Activated CD4-positive, alpha-beta T cell treated with anti-CD3 and anti-CD28 coated beads, Interleukin-2, amount 50 U/mL, for 16 hours (primary cell): ENCODE measurements around the gene REPIN1.

Experiments used
- DNase-seq: peaks from one replicate; pipeline ENCODE4 v3.0.0-alpha.2; 2020

REPIN1 gene

GRCh38 chr7:150398108-150398964 is 29.7 kb downstream of the REPIN1 start:
- DNase-seq = no peak

- no peak for DNase-seq
Observed at GRCh38 chr7:150398965-150399320, 30.3 kb downstream of the REPIN1 start.

- no peak for DNase-seq
Observed at GRCh38 chr7:150399421-150400007, 30.9 kb downstream of the REPIN1 start.

- no peak for DNase-seq
Observed at GRCh38 chr7:150400008-150400787, 31.6 kb downstream of the REPIN1 start.

GRCh38 chr7:150400788-150401423 is 32.3 kb downstream of the REPIN1 start:
- DNase-seq = no peak

- DNase-seq = no peak
Observed at GRCh38 chr7:150401424-150401790, 32.8 kb downstream of the REPIN1 start.

GRCh38 chr7:150401861-150402631 is 33.4 kb downstream of the REPIN1 start:
- DNase-seq = no peak

- no peak for DNase-seq
Observed at GRCh38 chr7:150402671-150403321, 34.2 kb downstream of the REPIN1 start.

- no peak for DNase-seq
Observed at GRCh38 chr7:150403376-150404171, 35.0 kb downstream of the REPIN1 start.

- no peak for DNase-seq
Observed at GRCh38 chr7:150404172-150404804, 35.7 kb downstream of the REPIN1 start.

GRCh38 chr7:150404805-150405583 is 36.4 kb downstream of the REPIN1 start:
- peak; percentile 85 for DNase-seq

GRCh38 chr7:150405584-150406311 is 37.1 kb downstream of the REPIN1 start:
- peak; percentile 46 for DNase-seq

- DNase-seq = no peak
Observed at GRCh38 chr7:150406312-150406566, 37.6 kb downstream of the REPIN1 start.

- peak; percentile 77 for DNase-seq
Observed at GRCh38 chr7:150406567-150407421, 38.2 kb downstream of the REPIN1 start.

- DNase-seq = no peak
Observed at GRCh38 chr7:150407588-150408392, 39.2 kb downstream of the REPIN1 start.

- no peak for DNase-seq
Observed at GRCh38 chr7:150408393-150409299, 40.0 kb downstream of the REPIN1 start.
